Calu3 (cell line): ENCODE data around the gene DPEP2. TPM values are rescaled to one million over a fixed set of nuclear protein-coding genes. Genes with fewer than 3 reads are reported as not detected.

Experiments used
- BruUV-seq: library from RNA; stranded (reverse); fragments of 400-500 nt; replicated peaks from 2 replicates; lab custom pipeline; 2021; lab: Mats Ljungman, UMichigan
- CTCF ChIA-PET: fragments of 300-600 bp; sonication (Branson Sonifier 250); formaldehyde crosslinking; loops from one replicate; lab custom pipeline; 2022; ENCODE audit warnings: antibody characterized with exemption; lab: Charles Lee
- DNase-seq: peaks from one replicate; pipeline ENCODE4 v3.0.0; 2022
- H3K27ac Mint-ChIP-seq: one replicate; pipeline ENCODE4 v1.8.0; 2022; ENCODE audit warnings: mixed read lengths; ENCODE audit not compliant: unreplicated experiment
- H3K27me3 Mint-ChIP-seq: one replicate; pipeline ENCODE4 v1.8.0; 2022; ENCODE audit warnings: mixed read lengths; ENCODE audit not compliant: unreplicated experiment
- H3K36me3 Mint-ChIP-seq: one replicate; pipeline ENCODE4 v1.8.0; 2022; ENCODE audit warnings: mild to moderate bottlenecking, moderate library complexity, mixed read lengths; ENCODE audit not compliant: insufficient read depth, unreplicated experiment
- H3K4me1 Mint-ChIP-seq: one replicate; pipeline ENCODE4 v1.8.0; 2022; ENCODE audit warnings: mild to moderate bottlenecking, low read depth, mixed read lengths; ENCODE audit not compliant: unreplicated experiment
- H3K4me3 Mint-ChIP-seq: one replicate; pipeline ENCODE4 v1.8.0; 2022; ENCODE audit warnings: mild to moderate bottlenecking, low read depth, moderate library complexity, mixed read lengths; ENCODE audit not compliant: unreplicated experiment
- H3K9me3 Mint-ChIP-seq: one replicate; pipeline ENCODE4 v1.8.0; 2022; ENCODE audit warnings: low read depth, mixed read lengths; ENCODE audit not compliant: unreplicated experiment
- CTCF ChIP-seq: fragments of 200-600 bp; IDR thresholded peaks from one replicate; pipeline ENCODE4 v1.8.0; 2022; ENCODE audit warnings: antibody characterized with exemption; ENCODE audit not compliant: unreplicated experiment
- intact Hi-C: fragments of 100-400 bp; cut with micrococcal nuclease; formaldehyde crosslinking; loops from one replicate; pipeline ENCODE4 v1.10.0; 2022; ENCODE audit not compliant: unreplicated experiment
- total RNA-seq: library from RNA; stranded (reverse); gene quantifications from 2 replicates; pipeline ENCODE4 v1.2.3, GENCODE V29; 2022

Gene DPEP2
- total RNA-seq, 1 experiment from 2014 or later, result not detected

- peaks cover 51% of the 10 kb centered on the region for H3K36me3 Mint-ChIP-seq
- BruUV-seq, result no TSS peak
These were observed 48.9 kb downstream of the DPEP2 start for GRCh38 chr16:67950335-67950843.

GRCh38 chr16:67949645-67950044, 49.6 kb downstream of the DPEP2 start:
- BruUV-seq, result no TSS peak
- intact Hi-C loops, result no loop called here
- no peak overlapping the region for H3K4me3 Mint-ChIP-seq
- H3K27ac Mint-ChIP-seq, result peak overlapping the region; percentile 56
- CTCF ChIA-PET, result interaction anchor here (1.1 kb wide), 1 partner anchor 8 kb away, joined by 4 read pairs; no protein-coding TSS in a partner anchor
- no peaks in the 10 kb centered on the region for H3K9me3 Mint-ChIP-seq
- peaks cover 9% of the 10 kb centered on the region for H3K4me1 Mint-ChIP-seq
- no peaks in the 10 kb centered on the region for H3K27me3 Mint-ChIP-seq
- no peak for DNase-seq
- H3K36me3 Mint-ChIP-seq, result peaks cover 59% of the 10 kb centered on the region
- TF ChIP-seq CTCF, result no peak

More at GRCh38 chr16:67950335-67950843, 48.9 kb downstream of the DPEP2 start:
- Mint-ChIP-seq H3K27ac (no peak overlapping the region), H3K9me3 (no peaks in the 10 kb centered on the region), H3K4me3 (no peak overlapping the region), H3K4me1 (peaks cover 9% of the 10 kb centered on the region), H3K27me3 (no peaks in the 10 kb centered on the region)
- intact Hi-C loops, result no loop called here
- no peak for DNase-seq
- TF ChIP-seq CTCF, result no peak
- CTCF ChIA-PET, result interaction anchor here (0.5 to 1.1 kb wide), 2 partner anchors 9 to 118 kb away, joined by 4 to 5 read pairs; no protein-coding TSS in a partner anchor

GRCh38 chr16:67948015-67948414, 51.3 kb downstream of the DPEP2 start:
- no TSS peak for BruUV-seq
- CTCF ChIA-PET, result no interaction called here
- intact Hi-C loops, result no loop called here
- H3K27ac Mint-ChIP-seq, result peak overlapping the region; percentile 56
- peak overlapping the region; percentile 33 for H3K4me3 Mint-ChIP-seq
- H3K27me3 Mint-ChIP-seq, result no peaks in the 10 kb centered on the region
- TF ChIP-seq CTCF, result no peak
- H3K36me3 Mint-ChIP-seq, result peaks cover 63% of the 10 kb centered on the region
- peaks cover 9% of the 10 kb centered on the region for H3K4me1 Mint-ChIP-seq
- no peaks in the 10 kb centered on the region for H3K9me3 Mint-ChIP-seq
- no peak for DNase-seq

- H3K4me3 Mint-ChIP-seq, result no peak overlapping the region
- CTCF ChIA-PET, result no interaction called here
- no peak for TF ChIP-seq CTCF
- intact Hi-C loops, result no loop called here
- no peak for DNase-seq
- no peak overlapping the region for H3K27ac Mint-ChIP-seq
- BruUV-seq, result no TSS peak
- H3K27me3 Mint-ChIP-seq, result no peaks in the 10 kb centered on the region
- H3K9me3 Mint-ChIP-seq, result no peaks in the 10 kb centered on the region
- H3K36me3 Mint-ChIP-seq, result peaks cover 67% of the 10 kb centered on the region
- H3K4me1 Mint-ChIP-seq, result peaks cover 9% of the 10 kb centered on the region
These were observed 52.2 kb downstream of the DPEP2 start for GRCh38 chr16:67946966-67947558.
